ENCODE results near the gene DCLK1.

- TF ChIP-seq, protein P1, sequence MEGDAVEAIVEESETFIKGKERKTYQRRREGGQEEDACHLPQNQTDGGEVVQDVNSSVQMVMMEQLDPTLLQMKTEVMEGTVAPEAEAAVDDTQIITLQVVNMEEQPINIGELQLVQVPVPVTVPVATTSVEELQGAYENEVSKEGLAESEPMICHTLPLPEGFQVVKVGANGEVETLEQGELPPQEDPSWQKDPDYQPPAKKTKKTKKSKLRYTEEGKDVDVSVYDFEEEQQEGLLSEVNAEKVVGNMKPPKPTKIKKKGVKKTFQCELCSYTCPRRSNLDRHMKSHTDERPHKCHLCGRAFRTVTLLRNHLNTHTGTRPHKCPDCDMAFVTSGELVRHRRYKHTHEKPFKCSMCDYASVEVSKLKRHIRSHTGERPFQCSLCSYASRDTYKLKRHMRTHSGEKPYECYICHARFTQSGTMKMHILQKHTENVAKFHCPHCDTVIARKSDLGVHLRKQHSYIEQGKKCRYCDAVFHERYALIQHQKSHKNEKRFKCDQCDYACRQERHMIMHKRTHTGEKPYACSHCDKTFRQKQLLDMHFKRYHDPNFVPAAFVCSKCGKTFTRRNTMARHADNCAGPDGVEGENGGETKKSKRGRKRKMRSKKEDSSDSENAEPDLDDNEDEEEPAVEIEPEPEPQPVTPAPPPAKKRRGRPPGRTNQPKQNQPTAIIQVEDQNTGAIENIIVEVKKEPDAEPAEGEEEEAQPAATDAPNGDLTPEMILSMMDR (conservative IDR thresholded peaks at IDR 0.05) = no peak
- TF ChIP-seq EZH2 (IDR thresholded peaks at IDR 0.05; ENCODE audit: low read depth) = no peak
These were observed 48.4 kb downstream of the DCLK1 start for GRCh38 chr13:36082806-36083205.
